ENCODE data around the gene SOBP.

GRCh38 chr6:107556082-107556481 lies 66.2 kb downstream of the SOBP start:
- no peak for TF ChIP-seq CTCF (IDR thresholded peaks at IDR 0.05 in 8 of 11, conservative IDR thresholded peaks at IDR 0.05 in 3 of 11)
- no peak for TF ChIP-seq POLR2A (IDR thresholded peaks at IDR 0.05)
